Esophagus squamous epithelium (tissue), 5 donors: ENCODE measurements around the gene CA10. TPM values are rescaled to one million over a fixed set of nuclear protein-coding genes. Genes with fewer than 3 reads are reported as not detected.

Experiments
- DNase-seq: peaks from one replicate; lab custom pipeline; 2025; lab: John Stamatoyannopoulos, UW
- H3K27ac ChIP-seq, 4 donors: fragments of 200-600 bp; sonication (generic); one replicate each; pipeline ENCODE4 v1.5.1; 2016 to 2019; ENCODE audit warnings: mild to moderate bottlenecking in 1 of 4
- H3K27me3 ChIP-seq, 4 donors: fragments of 200-600 bp; sonication (generic); 1 replicate in 3 of 4; 2 replicates in 1 of 4; pipeline versions ENCODE4 v1.5.1 to v1.6.0; 2017 to 2021; ENCODE audit warnings: antibody characterized with exemption in 1 of 4
- H3K36me3 ChIP-seq, 3 donors: fragments of 200-600 bp; sonication (generic); one replicate each; pipeline ENCODE4 v1.5.1; 2016 to 2019
- H3K4me1 ChIP-seq, 3 donors: fragments of 200-600 bp; sonication (generic); one replicate each; pipeline ENCODE4 v1.5.1; 2017 to 2019
- H3K4me3 ChIP-seq, 4 donors: fragments of 200-600 bp; sonication (generic); 1 replicate in 3 of 4; 2 replicates in 1 of 4; pipeline ENCODE4 v1.5.1; 2016 to 2019; ENCODE audit warnings: mild to moderate bottlenecking in 2 of 4, moderate library complexity in 1 of 4
- H3K9me3 ChIP-seq, 3 donors: fragments of 200-600 bp; sonication (generic); one replicate each; pipeline ENCODE4 v1.5.1; 2016 to 2019
- POLR2A ChIP-seq, 4 donors: fragments of 450-650 bp; IDR thresholded peaks; one replicate each; pipeline ENCODE4 v1.6.1; 2017; ENCODE audit warnings: antibody characterized with exemption in 4 of 4, mild to moderate bottlenecking in 4 of 4, moderate library complexity in 3 of 4
- WGBS, 2 donors: methylation state at CpG; one replicate each; pipeline ENCODE4 v1.1.5; 2018; 5-methylcytosine and 5-hydroxymethylcytosine counted together
- intact Hi-C: fragments of 100-400 bp; cut with DNase I; formaldehyde crosslinking; loops from one replicate; pipeline ENCODE4 v1.15.0; 2022
- total RNA-seq, 4 donors: library from RNA; depleted of rRNA; stranded (reverse); fragments of >200 nt; gene quantifications; one replicate each; pipeline ENCODE4 v1.1.0, GENCODE V29; 2016
- TF ChIP-seq, protein P1 (sequence below), 6 experiments: fragments of 450-650 bp in 4 of 6; fragments of 200-600 bp in 2 of 6; sonication (generic) in 2 of 6; IDR thresholded peaks; one replicate each; pipeline ENCODE4 v1.5.1; 2016 to 2019; ENCODE audit warnings: antibody characterized with exemption in 6 of 6, mild to moderate bottlenecking in 4 of 6, moderate library complexity in 4 of 6
- donor health status: DM: yes; HTN: yes; CAD: no.

The CA10 gene
- total RNA-seq, 4 donors from 2014 or later: 0.38 TPM; not detected in 3

DNA sequence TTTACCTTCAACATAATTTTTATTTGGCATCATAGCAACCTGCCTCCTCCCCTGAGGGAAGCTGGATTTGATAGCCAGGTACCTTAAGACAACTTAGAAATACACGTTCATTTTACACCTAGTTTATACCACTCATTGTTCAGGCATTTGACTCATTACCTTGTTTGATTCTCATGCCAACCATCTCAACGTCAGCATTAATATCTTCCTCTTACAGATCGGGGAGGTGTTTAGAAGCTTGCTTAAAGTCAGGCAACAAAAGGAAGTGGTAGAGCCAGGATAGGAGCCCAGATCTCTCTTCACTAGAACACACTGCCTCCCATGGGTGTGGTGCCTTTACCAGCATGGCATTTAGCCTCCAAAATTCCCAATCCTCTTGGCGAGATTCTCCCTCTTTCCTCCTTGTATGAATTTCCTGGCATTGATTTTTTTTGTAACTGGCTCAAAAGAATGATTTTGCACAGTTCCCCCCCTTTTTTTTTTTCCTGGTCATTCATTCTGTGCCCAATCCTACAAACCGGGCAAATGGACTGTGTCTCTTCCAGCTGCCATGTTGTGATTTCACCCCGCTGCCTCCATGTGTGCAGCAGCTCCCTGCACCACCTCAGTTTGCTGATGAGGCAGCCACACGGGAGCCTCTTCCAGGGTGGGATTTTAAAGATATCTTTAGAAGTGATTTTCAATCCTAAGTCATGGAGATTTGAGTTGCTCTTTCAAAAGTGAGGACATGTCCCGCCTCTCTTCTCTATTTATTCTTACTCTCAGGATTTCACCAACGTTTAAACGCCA lies 514.6 kb downstream of the CA10 start:
- WGBS, 2 donors: 59 to 60% methylated on average over 10 of the region's 10 CpGs
- peaks cover 0 to 38% (median 0%) of the 10 kb centered on the region in 4 donors for H3K27me3 ChIP-seq
- TF ChIP-seq, protein P1, sequence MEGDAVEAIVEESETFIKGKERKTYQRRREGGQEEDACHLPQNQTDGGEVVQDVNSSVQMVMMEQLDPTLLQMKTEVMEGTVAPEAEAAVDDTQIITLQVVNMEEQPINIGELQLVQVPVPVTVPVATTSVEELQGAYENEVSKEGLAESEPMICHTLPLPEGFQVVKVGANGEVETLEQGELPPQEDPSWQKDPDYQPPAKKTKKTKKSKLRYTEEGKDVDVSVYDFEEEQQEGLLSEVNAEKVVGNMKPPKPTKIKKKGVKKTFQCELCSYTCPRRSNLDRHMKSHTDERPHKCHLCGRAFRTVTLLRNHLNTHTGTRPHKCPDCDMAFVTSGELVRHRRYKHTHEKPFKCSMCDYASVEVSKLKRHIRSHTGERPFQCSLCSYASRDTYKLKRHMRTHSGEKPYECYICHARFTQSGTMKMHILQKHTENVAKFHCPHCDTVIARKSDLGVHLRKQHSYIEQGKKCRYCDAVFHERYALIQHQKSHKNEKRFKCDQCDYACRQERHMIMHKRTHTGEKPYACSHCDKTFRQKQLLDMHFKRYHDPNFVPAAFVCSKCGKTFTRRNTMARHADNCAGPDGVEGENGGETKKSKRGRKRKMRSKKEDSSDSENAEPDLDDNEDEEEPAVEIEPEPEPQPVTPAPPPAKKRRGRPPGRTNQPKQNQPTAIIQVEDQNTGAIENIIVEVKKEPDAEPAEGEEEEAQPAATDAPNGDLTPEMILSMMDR (IDR thresholded peaks at IDR 0.05): no peak
- no peak for TF ChIP-seq POLR2A (IDR thresholded peaks at IDR 0.05)

DNA sequence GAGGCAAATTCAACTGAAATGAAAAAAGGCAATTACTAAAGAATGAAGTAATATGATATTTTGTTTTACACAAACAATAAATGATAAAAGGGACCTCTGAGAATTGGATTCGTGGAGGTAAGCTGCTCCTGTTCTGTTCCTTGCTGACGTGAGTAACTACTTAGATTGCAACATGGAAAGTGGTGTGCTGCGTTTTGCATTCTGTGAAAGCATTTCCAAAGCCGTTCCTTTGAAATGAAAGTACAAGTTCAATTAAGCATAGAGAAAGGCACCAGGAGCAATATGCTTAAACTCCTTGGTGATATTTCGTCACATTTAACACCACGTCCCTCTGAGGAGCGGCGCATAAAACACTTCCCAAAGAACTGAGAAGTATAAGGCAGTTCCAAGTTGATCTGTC lies 516.5 kb downstream of the CA10 start:
- whole genome bisulfite sequencing, 2 donors: 47 to 63% methylated on average over 8 of the region's 8 CpGs
- no peak for DNase-seq
- H3K4me3 ChIP-seq: no peak overlapping the region
- peaks cover 0 to 29% (median 0%) of the 10 kb centered on the region in 4 donors for H3K27me3 ChIP-seq
- H3K9me3 ChIP-seq: no peaks in the 10 kb centered on the region
- no peaks in the 10 kb centered on the region for H3K4me1 ChIP-seq
- TF ChIP-seq POLR2A (IDR thresholded peaks at IDR 0.05): no peak
- TF ChIP-seq, protein P1 (IDR thresholded peaks at IDR 0.05): no peak
- intact Hi-C loops: no loop called here
- H3K27ac ChIP-seq: no peak overlapping the region
- H3K36me3 ChIP-seq: no peaks in the 10 kb centered on the region

More for the DNA sequence above, 514.6 kb downstream of the CA10 start:
- H3K27ac ChIP-seq: peak overlapping the region in 1 of 4 donors; percentile 38
- intact Hi-C loops: no loop called here
- H3K4me3 ChIP-seq: no peak overlapping the region
- H3K36me3 ChIP-seq: no peaks in the 10 kb centered on the region
- H3K4me1 ChIP-seq: no peaks in the 10 kb centered on the region
- no peak for DNase-seq
- H3K9me3 ChIP-seq: no peaks in the 10 kb centered on the region

DNA sequence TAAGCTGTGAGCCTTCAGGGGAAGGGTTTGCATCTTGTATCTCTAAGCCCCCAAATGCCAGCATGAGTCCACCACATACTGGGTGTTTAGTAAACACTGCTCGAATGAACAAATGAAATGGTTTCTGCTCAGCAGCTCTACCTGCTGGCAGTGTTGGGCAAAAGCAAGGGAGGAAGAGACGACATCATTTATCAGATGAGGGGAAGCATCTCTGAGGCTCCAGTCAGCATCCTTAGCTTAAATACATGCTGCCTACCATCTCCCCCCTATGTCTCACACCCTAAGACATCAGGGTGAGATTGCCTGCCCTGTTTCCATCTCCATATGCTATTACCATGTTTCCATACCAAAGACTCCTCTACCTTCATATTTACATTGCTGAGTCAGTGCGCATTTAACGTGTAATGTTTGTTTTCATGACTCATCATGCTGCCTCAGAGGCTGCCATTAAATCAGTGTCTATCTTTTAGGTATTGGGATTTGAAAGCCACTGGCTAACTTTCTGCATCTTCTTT lies 518.3 kb downstream of the CA10 start:
- TF ChIP-seq, protein P1 (IDR thresholded peaks at IDR 0.05): peak in 2 of 6 experiments; percentile 9 to 47
- no peak for TF ChIP-seq POLR2A (IDR thresholded peaks at IDR 0.05)
- Histone ChIP-seq H3K4me3 (no peak overlapping the region), H3K4me1 (no peaks in the 10 kb centered on the region), H3K27ac (no peak overlapping the region), H3K9me3 (no peaks in the 10 kb centered on the region), H3K27me3 (peaks cover 0 to 19% (median 0%) of the 10 kb centered on the region in 4 donors), H3K36me3 (no peaks in the 10 kb centered on the region)
- WGBS, 2 donors: 21 to 29% methylated on average over 3 to 4 of the region's 4 CpGs
- intact Hi-C loops: no loop called here
- DNase-seq: no peak

DNA sequence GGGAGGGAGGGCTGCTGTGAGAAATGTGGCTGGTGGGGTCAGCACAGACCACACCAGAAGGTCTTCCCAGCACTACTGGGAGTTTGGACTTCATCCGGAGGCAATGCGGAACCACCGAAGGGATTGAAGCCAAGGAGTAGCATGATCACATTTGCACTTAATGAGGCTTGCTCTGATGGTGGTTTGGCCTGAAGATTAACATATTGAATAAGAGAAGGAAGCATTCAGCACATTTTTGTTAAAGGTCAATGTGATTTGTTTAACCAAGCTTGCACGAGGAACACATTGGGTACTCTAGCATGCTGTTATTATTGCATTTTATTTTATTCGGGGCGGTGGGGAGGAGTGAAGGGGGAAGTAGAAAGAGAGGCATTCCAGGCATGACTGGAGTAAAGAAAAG lies 519.5 kb downstream of the CA10 start:
- H3K36me3 ChIP-seq: no peaks in the 10 kb centered on the region
- H3K4me3 ChIP-seq: no peak overlapping the region
- no peak overlapping the region for H3K27ac ChIP-seq
- intact Hi-C loops: no loop called here
- 77 to 78% methylated on average over 6 of the region's 6 CpGs for WGBS, 2 donors
- H3K9me3 ChIP-seq: no peaks in the 10 kb centered on the region
- DNase-seq: no peak
- H3K4me1 ChIP-seq: no peaks in the 10 kb centered on the region
- H3K27me3 ChIP-seq: peaks cover 0 to 16% (median 0%) of the 10 kb centered on the region in 4 donors
- TF ChIP-seq POLR2A (IDR thresholded peaks at IDR 0.05): no peak
- TF ChIP-seq, protein P1 (IDR thresholded peaks at IDR 0.05): no peak

DNA sequence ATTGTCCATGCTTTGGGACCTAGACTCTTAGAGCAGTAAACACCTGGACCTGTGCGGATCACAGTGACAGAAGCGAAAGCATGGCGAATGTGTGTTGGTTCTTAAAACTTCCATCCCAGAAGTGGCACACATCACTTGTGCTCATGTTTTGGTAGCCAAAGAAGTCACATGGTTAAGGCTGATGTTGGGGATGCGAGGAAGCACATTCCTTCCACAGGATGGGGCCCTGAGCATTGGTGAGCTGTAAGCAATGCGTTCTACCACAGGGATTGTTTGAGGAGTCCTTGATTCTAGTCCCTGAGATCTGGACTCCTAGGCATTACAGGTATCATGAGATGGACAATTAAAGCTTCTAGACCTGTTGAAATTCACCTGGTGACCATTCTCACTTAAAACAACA lies 522.2 kb downstream of the CA10 start:
- H3K27ac ChIP-seq: no peak overlapping the region
- no peak overlapping the region for H3K4me3 ChIP-seq
- H3K36me3 ChIP-seq: no peaks in the 10 kb centered on the region
- no peaks in the 10 kb centered on the region for H3K9me3 ChIP-seq
- WGBS, 2 donors: 90 to 97% methylated on average over 5 of the region's 5 CpGs
- intact Hi-C loops: no loop called here
- H3K27me3 ChIP-seq: no peaks in the 10 kb centered on the region
- TF ChIP-seq, protein P1 (IDR thresholded peaks at IDR 0.05): no peak
- TF ChIP-seq POLR2A (IDR thresholded peaks at IDR 0.05): no peak
- H3K4me1 ChIP-seq: no peaks in the 10 kb centered on the region
- no peak for DNase-seq
